ENCODE data around the gene TTF2.

DNA sequence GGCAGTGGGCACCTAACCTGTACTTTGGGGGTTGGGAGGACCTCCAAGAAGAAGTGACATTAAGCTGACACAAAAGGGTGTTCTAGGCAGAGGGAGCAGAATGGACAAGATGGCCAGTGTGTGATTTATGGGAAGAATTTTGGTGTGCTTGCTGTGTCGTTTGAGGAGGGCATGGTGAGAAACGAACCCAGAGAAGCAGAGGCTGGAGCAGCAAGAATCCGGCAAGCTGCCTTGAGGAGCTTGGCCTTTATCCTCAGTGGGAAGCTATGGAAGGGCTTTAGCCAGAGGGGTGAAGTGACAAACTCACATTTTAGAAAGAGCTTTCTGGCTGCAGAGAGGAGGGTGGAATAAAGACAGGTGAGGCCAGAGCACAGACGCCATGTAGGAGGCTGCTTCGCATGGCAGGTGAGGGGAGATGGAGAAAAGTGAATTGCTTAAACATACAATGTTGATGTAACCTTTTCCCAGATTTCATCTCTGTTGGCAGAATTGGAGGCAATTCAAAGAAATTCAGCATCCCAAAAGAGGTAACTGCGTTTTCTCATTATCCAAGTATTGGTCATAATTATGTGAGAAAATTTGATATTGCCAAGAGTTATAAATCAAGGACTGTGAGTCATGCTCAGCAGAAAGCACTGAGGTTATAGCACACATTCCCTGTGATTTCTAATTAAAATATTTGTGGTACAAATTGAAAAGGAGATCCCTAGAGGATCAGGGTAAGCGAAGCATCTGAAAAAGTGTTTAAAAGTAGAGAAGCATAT is 34.9 kb downstream of the TTF2 start:
- TF ChIP-seq CTCF (IDR thresholded peaks at IDR 0.05) (no peak), EP300 (IDR thresholded peaks at IDR 0.05) (no peak), POLR2A (IDR thresholded peaks at IDR 0.05) (no peak)

All from sigmoid colon (tissue), 4 donors.